NCI-H2107 (cell line): Measurements from ENCODE around the gene IL1B.
"Not testable (repeated sequence)": the region's sequence is repeated elsewhere in the genome, so short reads cannot be mapped to it uniquely, and the experiment has no call there.

ENCODE experiments used
- DNase-seq: peaks from one replicate; lab custom pipeline; 2025; lab: John Stamatoyannopoulos, UW

The IL1B gene

DNA sequence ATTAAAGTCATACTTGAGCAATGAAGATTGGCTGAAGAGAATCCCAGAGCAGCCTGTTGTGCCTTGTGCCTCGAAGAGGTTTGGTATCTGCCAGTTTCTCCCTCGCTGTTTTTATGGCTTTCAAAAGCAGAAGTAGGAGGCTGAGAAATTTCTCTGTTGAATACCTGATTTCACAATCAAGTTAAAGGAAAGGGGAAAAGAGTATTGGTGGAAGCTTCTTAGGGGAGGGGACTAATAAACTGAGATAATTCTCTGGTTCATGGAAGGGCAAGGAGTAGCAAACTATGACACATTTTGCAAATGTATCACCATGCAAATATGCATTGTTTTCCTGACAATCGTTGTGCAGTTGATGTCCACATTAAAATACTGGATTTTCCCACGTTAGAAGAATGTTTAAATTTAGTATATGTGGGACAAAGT, at the start of gene IL1B:
TSS of gene IL1B (minus strand) at position 85 of the 423 bp plus-strand sequence. CDS start 550 bp downstream, outside the sequence.
- DNase-seq, result no peak

DNA sequence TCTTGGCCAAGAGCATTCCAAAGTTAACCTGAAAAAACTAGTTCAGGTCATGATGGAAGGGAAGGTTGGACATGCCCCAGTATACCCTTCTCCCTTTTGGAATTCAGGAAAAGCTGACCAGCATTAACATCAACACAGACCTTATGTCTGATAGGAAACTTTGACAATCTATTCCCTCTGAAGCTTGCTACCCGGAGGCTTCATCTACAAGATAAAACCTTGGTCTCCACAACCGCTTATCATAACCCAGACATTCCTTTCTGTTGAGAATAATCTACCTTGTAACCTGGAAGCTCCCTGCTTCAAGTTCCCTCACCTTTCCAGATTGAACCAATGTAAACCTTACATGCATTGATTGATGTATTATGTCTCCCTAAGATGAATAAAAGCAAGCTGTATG, 49.7 kb upstream of the IL1B start:
- no peak for DNase-seq

DNA sequence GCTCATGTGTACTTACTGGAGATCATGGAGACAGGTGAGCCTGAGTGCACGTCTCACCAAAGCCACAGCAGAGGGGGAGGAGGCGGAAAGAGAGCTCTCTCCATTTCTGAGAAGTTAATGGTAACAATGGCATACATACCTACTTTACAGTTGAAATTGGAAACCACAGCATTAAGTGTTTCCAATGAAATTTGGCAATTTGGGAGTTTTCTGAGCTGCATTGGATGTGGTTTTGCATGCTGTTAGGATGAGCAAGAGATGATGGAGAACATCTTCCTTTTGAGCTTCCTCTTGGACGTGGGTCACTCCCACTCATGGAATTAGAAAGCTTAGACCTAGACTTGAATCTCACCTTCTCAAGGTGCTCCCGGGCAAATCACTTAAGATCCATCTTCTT, 48.9 kb upstream of the IL1B start:
- no peak for DNase-seq

DNA sequence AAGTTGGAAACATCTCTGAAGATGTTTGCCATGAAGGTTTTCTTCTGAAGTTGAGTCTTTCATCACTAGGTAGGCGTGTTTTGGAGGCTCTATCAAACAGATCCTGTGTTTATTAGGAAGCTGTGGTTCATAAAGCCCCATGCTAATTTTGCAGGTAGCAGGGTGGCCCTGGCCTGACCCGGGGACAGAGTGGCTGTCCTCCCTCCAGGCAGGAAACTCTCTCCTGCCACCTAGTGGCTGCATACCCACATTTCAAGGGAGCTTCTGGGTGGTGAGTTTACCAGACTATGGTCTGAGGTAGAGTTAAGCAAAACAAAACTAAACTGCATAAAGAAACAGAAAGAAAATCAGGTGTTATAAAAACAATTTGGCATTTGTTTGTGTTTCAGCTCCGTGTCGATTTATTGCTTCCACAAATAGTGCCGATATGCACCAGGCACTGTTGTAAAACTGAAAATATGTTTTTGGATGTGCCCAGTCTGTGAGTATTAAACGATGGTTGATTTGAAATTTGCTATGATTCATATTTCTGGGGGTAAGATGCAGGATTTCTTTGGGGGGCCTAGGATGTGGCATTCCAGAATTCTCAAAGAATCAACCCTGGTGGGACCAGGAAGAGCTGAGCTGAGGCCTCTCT, 48.4 kb upstream of the IL1B start:
- no peak for DNase-seq

DNA sequence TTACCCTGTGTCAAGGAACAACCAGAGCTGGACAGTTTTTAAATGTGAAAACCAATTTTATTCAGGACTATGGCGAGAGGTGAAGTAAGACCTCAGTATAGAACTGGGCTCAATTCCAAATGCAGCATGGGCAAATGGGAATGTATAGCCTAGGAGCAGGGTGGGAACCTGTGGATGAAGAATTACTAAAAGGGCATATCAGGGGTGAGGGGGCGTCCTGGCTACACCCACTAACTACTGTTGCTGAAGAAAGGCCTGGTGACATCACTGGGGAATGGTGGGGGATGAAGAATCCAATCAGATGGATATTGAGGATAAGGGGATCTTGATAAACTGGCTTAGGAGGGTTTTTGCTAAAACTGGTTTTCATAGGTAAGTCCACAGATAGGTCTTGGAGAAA, 47.1 kb upstream of the IL1B start:
- no peak for DNase-seq

DNA sequence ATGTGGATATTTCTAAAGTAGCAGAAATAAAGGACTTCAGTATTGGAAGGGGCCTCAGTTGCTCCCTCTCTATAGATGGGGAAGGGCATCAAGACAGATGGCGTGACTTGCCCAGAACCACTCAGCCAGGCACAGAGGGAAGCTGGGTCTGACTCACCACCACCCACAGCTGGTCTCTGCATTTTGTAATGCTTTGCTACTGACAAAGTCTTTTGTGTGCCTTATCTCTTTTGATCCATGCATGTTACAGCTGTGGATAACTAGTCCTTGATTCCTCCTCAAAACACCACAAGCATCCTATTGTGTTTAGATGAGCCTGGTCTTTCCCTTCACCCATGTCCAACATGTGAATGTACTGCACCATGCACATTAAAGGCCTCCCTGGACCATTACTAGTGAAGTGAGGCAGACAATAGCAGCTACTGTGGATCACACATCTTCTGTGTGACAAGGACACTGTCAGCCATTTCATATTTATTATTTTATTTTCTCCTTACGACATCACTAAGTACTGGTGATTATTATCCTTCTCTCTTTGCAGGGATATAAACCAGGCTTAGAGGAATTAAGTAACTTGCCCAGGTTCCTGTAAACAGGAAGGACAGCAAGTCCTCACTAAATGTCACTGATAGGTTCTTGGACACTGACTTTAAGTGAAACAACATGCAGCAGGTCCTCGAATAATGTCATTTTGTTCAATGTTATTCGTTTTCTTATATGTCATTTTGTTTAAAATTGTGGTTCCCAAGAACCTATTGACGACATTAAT, 44.8 kb upstream of the IL1B start:
- no peak for DNase-seq

DNA sequence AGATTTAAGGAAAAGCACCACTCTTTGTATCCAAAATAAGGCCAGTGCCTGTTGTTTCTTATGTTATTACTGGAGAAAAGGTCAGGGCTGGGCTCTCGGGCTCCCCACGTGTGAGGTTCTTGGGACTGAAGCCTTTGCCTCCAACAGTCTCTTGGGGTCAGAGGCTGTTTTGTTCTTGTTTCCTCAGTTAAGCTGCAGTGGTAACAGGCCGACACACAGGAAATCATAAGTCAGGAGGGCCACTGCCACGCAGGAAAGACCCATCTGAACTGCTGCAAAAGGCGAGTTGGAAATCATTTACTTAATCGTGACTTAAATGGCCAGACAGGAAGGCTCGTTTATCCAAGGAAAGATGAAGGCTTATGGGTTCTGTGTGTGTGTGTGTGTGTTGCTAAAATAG, 44.1 kb upstream of the IL1B start:
- DNase-seq, result no peak

DNA sequence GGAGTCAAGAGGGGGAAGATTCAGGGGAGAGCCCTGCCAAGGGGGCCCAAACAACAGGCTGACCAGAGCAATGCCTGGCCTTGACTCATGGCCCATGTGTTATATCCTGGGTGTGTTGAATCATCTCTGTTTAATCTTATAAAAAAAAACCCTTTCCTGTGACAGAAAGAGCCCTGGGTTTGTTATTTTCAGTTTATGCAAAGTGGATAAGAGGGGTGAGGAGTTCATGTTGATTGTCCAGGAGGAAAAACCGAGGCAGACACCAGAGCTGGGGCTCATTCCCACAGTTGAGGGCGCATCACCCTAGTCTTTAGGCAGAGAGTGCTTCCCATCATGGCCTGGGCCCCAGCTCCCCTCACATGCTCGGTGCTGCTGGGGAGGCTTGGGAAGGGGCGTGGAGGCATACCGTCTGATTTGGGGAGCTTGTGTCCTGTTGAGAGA, 43.5 kb upstream of the IL1B start:
- no peak for DNase-seq

DNA sequence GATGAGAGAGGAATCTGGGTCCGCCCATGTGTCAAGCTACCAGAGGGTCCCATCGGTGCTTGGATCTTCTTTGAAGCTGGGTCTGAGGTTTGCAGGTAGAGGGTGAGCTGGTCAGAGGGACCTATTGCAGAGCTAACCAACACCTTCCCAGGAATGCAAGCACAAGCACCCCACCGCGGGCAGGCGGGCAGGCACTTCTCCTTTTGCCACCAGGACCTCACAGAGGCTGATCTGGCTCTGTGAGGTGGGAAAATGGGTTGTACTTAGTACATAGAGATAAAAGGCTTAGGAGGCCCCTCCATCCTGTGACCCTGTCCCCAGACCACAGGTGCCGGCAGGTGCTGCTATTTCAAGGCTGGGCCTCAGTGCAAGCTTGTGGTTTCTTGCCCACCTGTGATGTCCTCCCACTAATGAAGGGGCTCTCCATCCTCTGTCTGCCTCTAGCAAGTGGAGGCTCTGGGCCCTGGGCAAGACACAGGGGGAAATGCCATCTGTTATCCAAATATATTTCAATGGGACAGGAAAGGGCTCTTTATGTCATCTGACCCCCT, 43.0 kb upstream of the IL1B start:
- no peak for DNase-seq

DNA sequence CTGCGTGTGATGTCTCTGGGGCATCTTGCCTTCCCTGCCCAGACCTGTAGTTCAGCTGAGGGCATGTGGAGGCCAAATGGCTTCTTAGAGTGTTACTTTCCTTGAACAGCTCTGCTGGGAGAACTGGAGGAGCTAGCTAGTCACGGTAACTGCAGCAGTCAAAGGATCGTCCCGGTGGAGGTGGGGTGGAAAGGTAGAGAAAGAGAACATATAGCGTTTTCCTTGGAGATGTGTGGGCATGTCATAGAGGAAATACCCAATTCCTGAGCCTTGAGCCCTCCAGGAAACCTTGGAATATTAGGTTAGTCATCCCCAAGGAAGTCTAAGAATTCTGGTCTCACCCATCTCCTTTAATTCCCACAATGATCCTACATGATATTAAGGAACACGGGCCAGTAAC, 40.8 kb upstream of the IL1B start:
- DNase-seq, result no peak

DNA sequence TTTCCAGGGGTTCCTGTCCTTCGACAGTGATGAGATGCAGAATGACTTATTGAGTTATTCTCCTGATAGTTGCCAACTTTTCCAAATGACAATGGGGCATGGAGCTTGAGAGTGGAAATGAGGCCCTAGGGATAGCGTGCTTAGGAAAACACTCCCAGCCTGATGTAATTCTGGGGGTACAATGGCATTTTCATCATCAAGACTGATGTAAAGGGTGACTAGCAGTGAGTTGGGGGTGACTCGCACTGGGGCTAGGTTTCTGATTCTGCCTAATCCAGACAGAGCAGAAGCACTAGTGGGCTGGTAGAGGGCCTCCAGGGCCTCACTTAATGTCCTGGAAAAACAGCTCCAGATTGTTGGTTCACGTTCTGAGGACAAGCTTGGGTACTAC, 40.4 kb upstream of the IL1B start:
- no peak for DNase-seq

DNA sequence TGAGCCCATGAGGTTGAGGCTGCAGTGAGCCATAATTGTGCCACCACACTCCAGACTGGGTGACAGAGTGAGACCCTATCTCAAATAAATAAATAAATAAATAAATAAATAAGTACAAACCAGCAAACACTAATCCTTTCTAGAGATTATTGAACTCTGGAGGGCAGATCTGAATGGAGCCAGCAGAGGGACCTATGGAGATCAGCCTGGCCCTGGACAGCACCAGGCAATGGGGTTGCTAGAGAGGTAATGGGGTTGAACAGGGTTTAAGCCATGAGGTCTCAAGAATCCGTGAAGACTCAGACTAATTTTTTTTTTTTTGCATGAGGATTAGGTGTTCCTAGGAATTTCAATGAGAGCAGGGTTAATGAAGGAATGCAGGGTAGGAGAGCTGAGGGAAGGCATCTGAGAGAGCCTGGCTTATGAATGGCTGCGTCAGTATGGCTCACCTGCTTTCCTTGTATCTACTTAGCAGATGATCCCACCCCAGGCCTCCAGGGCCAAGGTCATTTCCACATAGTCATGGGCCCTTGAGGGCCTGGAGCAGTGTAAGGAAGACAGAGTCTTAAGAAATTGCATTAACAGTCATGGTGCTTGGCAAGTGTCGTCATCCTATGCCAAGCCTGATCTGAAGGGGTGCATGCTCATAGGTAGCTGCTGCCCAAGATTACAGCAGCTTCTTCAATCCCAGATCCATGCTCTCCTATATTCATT, 39.8 kb upstream of the IL1B start:
- no peak for DNase-seq

DNA sequence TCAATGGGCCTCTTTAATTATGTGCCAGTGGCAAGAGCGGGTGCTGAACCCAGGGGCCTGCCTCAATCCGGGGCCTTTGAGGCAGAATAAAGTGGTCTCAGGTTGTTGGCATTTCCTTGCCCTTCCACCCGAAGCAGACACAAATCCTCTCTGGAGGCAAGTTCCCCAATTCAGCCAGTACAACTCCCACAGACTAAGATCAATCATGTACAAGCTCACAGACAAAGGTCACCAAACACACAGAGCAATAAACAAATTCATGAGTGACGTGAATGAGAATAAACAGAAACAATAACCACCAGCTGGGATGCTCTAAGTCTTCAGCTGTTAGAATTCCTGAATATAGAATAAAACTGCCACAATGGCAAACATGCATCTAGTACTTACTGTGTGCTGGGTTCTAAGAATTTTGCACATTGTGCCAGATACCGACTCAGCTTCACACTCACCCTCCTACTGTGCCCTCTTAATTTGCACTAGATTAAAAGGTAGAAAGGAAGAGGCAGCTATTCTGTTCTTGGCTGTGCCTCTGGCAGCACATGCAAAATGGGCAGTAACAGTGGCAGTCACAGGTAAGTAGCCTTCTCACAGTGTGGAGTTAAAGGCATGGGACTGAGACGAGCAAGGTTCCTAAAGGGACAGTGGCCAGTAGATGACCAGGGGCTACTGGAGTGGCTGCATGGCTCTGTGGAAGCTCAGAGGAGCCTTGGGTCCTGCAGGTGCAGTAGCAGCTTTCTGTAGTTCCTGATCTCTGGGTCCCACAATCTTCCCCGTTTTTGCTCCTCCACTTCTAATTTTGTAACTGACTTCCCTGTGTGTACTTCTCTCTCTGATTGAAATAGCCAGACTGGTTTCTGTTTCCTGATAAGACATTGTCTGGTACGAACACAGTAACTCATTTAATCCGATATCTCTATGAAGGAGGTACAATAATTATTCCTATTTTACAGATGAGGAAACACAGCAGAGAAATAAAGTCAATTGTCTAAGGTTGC, 34.6 kb upstream of the IL1B start:
- DNase-seq, result no peak

DNA sequence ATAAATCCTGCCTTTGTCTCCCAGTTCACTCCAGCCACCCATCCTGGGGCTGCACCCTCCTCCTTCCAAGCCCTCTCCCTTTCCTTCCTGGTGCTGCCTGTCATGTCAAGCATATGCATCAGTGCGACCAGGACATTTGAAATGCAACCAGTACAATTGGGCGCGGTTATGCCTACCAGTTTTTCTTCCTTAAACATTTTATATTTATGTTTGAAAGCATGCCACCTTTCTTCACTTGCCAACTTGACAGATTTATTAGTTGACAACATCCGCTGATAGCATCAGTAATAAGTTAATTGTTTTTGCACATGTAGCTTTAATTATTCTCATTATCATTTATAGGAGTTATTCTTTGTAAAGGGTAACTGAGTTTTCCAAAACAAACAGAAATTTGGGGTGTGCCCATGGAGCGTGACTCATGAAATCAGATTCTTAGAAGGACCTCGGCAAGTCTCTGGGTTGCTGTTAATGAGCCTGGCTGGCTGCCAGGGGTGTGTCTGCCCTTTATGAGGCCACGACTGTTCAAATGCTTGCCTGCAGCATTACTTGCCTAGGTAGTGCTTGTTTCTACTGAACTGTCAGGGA, 32.8 kb upstream of the IL1B start:
- no peak for DNase-seq

DNA sequence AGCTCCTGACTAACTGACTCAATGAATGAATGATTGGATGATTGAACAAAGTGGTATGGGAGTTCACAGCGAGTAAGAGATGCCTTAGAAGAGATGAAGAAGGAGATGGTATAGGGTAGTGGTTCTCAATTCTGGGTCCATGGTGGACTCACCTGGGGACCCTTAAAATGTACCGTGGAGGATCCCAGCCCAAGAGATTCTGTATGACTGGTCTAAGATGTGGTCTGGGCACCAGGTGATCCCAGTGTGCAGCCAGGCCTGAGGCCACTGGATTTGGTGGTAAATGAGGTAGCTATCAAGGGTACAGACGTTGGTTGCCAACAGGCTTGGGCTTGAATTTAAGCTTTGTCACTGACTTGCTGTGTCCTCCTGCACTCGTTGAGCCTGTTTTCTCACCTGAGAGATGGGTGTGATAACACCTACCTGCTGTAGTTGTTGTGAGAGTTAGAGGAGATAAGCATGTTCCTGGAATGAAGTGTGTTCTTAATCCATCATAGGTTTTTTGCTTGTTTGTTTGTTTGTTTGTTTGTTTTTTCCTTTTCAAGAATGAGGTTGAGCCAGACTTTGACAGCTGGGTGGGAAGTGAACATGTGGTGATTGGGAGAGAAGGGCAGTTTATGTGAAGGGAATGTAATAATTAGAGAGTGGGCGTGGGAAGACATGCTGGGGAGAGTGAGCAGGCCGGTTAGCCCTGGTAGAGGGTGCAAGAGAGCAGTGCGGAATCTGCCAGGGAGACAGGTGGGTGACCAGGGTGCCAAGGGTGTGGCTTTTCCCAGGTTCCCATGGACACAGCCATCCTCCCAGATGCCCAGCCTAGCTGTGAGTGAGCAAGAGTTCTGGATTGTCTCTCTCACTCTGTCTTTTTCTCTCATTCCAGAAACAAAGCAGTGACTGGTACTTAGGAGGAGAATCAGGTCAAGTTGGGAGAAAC, 31.4 kb upstream of the IL1B start:
- DNase-seq, result no peak

DNA sequence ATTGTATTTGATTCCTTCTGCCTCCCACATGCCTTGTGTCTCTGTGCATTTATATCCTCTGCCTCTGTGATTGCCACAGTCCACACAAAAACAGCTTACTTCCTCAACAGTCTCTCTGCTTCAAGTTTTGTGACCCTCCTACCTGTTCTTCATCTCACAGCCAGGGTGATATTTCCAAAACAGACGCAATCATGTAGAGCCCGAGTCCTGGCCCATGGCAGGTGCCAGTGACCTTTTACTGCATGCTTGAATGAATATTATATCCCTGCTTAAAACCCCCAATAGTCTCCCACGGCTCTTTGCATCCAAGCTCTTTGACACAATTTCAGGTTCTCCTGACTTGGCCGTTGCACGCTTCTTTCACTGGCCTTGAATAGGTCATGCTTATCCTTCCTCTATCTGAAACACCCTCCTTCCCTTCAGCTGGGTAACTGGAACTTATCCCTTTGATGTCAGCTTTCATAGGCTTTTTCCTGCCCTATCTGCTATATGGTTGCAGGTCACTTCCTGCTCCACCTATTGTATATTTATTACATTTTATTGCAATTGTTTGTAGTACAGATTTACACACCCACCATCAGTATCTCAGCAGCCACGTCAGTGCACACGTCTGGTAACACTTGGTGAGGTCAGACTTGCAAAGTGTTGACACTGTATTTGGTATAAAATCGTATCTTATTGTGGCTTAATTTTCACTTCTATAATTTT, 29.7 kb upstream of the IL1B start:
- no peak for DNase-seq

DNA sequence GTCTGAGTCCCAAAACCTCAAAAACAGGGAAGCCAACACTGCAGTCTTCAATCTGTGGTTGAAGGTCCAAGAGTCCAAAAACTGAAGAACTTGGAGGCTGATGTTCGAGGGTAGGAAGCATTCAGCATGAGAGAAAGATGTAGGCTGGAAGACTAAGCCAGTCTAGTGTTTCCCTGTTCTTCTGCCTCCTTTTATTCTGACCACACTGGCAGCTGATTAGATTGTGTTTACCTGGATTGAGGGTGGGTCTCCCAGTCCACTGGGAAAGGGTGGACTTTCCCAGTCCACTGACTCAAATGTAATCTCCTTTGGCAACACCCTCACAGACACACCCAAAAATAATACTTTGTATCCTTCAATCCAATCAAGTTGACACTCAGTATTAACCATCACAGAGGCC, 27.5 kb upstream of the IL1B start:
- DNase-seq, result no peak

DNA sequence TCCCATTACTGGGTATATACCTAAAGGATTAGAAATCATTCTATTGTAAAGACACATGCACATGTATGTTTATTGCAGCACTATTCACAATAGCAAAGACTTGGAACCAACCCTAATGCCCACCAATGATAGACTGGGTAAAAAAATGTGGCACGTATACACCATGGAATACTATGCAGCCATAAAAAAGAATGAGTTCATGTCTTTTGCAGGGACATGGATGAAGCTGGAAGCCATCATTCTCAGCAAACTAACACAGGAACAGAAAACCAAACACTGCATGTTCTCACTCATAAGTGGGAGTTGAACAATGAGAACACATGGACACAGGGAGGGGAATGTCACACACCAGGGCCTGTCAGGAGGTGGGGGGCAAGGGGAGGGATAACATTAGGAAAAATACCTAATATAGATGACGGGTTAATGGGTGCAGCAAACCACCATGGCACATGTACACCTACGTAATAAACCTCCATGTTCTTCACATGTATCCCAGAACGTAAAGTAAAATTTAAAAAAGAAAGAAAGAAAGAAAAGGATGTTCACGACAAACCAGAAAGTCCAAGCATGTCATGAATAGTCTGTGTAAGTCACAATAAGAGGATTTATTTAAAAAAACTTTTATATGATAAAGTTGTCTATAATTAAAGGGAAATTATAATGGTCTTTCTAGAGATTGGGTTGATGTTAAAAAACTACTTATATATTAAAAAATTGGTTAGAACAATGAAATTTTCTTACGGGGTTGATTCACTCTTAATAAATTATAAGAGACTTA, 23.0 kb upstream of the IL1B start:
- DNase-seq, result not testable (repeated sequence)

DNA sequence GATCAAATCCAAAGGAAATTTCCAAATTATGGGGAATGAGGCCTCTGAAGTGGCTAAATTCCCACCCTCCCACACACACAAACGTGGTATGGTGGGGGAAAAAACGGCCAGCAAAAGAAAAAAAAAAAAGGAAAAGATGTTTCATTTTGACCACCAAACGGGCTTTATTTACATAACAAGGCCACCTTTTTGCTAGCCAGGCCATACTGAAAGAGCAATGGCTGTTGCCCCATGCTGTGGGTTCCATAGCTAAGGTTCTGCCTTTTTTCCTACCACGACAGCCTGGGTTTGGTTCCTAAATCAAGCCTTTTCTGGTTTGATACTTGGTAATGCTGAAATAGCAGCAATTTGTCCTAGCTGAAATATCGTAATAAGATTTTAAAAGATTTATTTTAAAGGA, 14.0 kb upstream of the IL1B start:
- DNase-seq, result no peak
